PFSK-1 (cell line): ENCODE data around the gene TMEM126B.

Experiments
- FOXP2 ChIP-seq: optimal IDR thresholded peaks from 2 replicates; pipeline ENCODE3; 2011; ENCODE audit warnings: borderline replicate concordance, control low read depth, inconsistent platforms; ENCODE audit not compliant: insufficient read depth; ENCODE audit errors: extremely low read length, extremely low read depth
- POLR2AphosphoS5 ChIP-seq: IDR thresholded peaks from 2 replicates; pipeline ENCODE4 v1.6.1; 2012; ENCODE audit warnings: low read depth, mild to moderate bottlenecking, control low read depth, low read length, moderate library complexity
- SIN3A ChIP-seq: IDR thresholded peaks from 2 replicates; pipeline ENCODE4 v1.6.1; 2012; ENCODE audit warnings: mild to moderate bottlenecking, low read length, moderate library complexity, borderline replicate concordance; ENCODE audit not compliant: insufficient read depth
- TAF1 ChIP-seq: IDR thresholded peaks from 2 replicates; pipeline ENCODE4 v1.6.1; 2012; ENCODE audit warnings: low read length, control low read depth, borderline replicate concordance; ENCODE audit not compliant: insufficient read depth
- TF ChIP-seq, protein P1 (sequence below), 2 experiments: IDR thresholded peaks; 2 replicates each; pipeline versions ENCODE4 v1.6.1 to v1.8.0; 2011 to 2012; ENCODE audit warnings: low read depth in 2 of 2, low read length in 2 of 2, control low read depth in 1 of 2, inconsistent platforms in 1 of 2, mild to moderate bottlenecking in 1 of 2, moderate library complexity in 1 of 2; ENCODE audit not compliant: insufficient read depth in 1 of 2

TMEM126B gene

DNA sequence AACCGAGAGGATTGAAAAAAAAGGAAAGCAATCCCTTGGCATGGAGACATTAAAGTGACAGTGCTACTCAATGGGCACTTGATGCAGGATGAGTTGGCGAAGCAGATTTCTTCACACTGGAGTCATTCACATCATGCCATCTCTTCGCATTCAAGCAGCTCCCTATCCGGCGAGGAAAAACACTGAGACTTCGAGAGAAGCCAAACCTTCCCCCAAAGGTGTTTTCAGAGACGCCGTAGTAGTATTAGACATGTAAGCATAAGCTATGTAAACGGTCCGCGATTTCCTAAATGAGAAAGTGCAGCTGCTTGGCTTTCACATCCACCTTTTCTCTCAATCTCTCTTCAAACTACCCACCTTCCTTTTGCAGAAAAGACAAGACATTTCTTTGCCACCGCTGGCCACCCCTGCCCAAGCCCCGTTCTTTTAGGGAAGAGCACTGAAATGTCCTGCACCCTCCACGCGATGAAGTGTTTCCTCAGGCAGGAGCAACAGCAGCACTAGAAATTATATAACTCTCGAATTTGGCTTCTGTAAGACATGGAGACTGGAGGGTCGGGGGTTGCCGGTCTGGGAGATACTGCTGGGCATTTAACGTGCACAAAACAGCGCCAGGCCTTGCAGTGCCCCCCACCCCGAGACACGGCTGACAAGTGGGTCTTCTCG lies 928 bp upstream of the TMEM126B start, which contains the start of gene DLG2:
Gene DLG2, minus strand, starts transcription at position 13 of the 666 bp plus-strand sequence.
- no peak for TF ChIP-seq SIN3A
- TF ChIP-seq TAF1 = no peak
- no peak for TF ChIP-seq POLR2AphosphoS5
- TF ChIP-seq, protein P1, sequence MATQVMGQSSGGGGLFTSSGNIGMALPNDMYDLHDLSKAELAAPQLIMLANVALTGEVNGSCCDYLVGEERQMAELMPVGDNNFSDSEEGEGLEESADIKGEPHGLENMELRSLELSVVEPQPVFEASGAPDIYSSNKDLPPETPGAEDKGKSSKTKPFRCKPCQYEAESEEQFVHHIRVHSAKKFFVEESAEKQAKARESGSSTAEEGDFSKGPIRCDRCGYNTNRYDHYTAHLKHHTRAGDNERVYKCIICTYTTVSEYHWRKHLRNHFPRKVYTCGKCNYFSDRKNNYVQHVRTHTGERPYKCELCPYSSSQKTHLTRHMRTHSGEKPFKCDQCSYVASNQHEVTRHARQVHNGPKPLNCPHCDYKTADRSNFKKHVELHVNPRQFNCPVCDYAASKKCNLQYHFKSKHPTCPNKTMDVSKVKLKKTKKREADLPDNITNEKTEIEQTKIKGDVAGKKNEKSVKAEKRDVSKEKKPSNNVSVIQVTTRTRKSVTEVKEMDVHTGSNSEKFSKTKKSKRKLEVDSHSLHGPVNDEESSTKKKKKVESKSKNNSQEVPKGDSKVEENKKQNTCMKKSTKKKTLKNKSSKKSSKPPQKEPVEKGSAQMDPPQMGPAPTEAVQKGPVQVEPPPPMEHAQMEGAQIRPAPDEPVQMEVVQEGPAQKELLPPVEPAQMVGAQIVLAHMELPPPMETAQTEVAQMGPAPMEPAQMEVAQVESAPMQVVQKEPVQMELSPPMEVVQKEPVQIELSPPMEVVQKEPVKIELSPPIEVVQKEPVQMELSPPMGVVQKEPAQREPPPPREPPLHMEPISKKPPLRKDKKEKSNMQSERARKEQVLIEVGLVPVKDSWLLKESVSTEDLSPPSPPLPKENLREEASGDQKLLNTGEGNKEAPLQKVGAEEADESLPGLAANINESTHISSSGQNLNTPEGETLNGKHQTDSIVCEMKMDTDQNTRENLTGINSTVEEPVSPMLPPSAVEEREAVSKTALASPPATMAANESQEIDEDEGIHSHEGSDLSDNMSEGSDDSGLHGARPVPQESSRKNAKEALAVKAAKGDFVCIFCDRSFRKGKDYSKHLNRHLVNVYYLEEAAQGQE (IDR thresholded peaks at IDR 0.05; ENCODE audit: insufficient read depth in 1 of 2, low read depth in 2 of 2, low read length in 2 of 2) = no peak
- no peak for TF ChIP-seq FOXP2

DNA sequence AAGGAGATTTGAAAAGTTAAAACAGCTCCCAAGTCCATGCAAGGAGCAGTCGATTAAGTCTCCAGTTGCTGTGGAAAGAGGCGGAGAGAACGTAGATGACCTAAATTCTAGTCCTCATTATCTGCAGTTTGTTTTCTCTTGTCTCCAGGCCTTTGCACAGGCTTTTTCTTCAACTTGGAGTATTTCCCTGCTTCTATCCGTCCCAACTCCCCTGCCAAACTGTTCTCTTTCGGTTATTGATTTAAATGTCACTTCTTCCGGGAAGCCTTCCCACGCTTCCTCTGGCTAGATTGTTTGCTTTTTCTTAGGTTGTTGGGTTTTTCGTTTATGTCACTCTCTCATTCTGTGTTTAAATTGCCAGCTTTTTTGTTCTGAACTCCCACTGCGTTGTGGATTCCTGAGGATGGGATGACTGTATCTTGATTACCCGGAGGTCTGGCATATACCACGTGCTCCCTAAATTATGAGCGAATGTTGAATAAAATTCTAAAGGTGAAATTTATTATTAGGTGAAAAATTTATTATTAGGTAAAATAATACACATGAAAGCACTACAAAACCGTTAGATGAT lies 463 bp downstream of the TMEM126B start:
- no peak for TF ChIP-seq SIN3A
- TF ChIP-seq POLR2AphosphoS5 = no peak
- TF ChIP-seq, protein P1 (IDR thresholded peaks at IDR 0.05; ENCODE audit: insufficient read depth in 1 of 2, low read depth in 2 of 2, low read length in 2 of 2) = no peak
- no peak for TF ChIP-seq FOXP2
- no peak for TF ChIP-seq TAF1

DNA sequence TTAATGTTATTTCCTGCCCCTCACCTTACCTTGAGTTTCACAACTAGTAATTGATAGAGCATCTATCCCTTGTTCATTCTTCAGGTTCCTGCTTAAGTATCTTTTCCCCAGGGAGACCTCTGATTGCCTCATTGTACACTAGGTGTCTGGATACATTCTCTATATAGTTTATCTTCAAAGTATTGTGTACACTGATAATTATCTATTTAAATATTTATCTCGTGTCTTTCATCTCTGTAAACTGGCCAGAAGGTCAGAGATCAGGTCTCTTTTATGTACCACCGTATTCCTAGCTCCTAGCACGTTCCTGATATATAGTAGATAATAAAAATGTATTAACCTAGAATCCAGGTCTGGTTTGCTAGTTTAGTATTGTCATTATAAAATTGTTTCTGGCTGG lies 6.4 kb downstream of the TMEM126B start:
- TF ChIP-seq FOXP2 (no peak), TAF1 (no peak), SIN3A (no peak), POLR2AphosphoS5 (no peak)
- TF ChIP-seq, protein P1 (IDR thresholded peaks at IDR 0.05; ENCODE audit: insufficient read depth in 1 of 2, low read depth in 2 of 2, low read length in 2 of 2) = no peak

DNA sequence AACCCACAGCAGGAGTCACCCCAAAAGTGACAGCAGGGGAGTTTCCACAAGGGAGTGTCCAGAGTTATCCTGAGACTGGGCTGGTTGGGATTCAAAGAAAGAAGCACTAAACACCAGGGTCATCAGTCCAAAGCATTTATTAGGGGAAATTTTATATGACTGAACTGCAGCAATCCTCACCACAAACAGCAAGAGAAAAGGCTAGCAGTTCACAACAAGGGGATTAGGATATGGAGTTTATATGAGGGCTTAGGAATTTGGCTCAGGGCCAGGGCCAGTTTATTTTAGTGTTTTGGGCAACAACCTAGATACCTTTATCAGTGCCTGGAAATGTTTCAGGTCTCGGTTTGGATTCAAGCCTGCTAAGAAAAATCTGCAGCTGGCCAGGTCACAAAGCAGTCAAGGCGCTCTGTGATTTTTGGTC lies 14.8 kb downstream of the TMEM126B start:
- no peak for TF ChIP-seq SIN3A
- TF ChIP-seq POLR2AphosphoS5 = no peak
- TF ChIP-seq, protein P1 (IDR thresholded peaks at IDR 0.05; ENCODE audit: insufficient read depth in 1 of 2, low read depth in 2 of 2, low read length in 2 of 2) = no peak
- no peak for TF ChIP-seq TAF1
- no peak for TF ChIP-seq FOXP2
